Peyer's patch (tissue), 4 donors: ENCODE measurements around the gene MMEL1.

Experiments
- POLR2A ChIP-seq, 2 donors: fragments of 450-650 bp; IDR thresholded peaks; one replicate each; pipeline ENCODE4 v1.5.1; 2017; ENCODE audit warnings: antibody characterized with exemption in 2 of 2, mild to moderate bottlenecking in 2 of 2, moderate library complexity in 2 of 2
- TF ChIP-seq, protein P1 (sequence below), 6 experiments: fragments of 450-650 bp in 4 of 6; fragments of 200-600 bp in 2 of 6; sonication (generic) in 1 of 6; IDR thresholded peaks; one replicate each; pipeline ENCODE4 v1.5.1; 2017 to 2019; ENCODE audit warnings: antibody characterized with exemption in 6 of 6, mild to moderate bottlenecking in 3 of 6, moderate library complexity in 1 of 6

DNA sequence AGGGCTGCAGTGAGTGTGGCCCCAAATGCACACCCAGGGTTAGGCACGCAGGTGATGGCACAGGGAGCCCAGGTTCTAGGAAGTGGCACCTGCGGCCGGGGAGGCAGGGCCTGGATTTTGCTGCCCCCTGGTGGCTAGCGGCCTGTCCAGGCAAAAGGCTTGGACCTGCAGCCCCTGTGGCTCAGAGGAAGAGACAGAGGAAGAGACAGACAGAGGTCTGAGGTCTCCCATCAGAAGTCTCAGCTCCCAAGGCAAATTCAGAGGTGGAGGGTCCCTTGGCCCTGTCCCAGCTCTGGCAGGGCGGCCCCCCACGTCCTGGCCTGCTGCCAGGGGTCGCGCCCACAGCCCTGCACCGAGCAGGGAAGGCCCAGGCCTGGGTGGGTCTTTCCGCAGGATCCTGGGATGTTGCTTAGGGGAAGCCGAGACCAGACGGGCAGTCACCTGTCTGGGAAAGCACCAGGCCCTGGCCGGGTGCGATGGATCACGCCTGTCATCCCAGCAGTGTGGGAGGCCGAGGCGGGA lies 84.7 kb downstream of the MMEL1 start:
- TF ChIP-seq, protein P1, sequence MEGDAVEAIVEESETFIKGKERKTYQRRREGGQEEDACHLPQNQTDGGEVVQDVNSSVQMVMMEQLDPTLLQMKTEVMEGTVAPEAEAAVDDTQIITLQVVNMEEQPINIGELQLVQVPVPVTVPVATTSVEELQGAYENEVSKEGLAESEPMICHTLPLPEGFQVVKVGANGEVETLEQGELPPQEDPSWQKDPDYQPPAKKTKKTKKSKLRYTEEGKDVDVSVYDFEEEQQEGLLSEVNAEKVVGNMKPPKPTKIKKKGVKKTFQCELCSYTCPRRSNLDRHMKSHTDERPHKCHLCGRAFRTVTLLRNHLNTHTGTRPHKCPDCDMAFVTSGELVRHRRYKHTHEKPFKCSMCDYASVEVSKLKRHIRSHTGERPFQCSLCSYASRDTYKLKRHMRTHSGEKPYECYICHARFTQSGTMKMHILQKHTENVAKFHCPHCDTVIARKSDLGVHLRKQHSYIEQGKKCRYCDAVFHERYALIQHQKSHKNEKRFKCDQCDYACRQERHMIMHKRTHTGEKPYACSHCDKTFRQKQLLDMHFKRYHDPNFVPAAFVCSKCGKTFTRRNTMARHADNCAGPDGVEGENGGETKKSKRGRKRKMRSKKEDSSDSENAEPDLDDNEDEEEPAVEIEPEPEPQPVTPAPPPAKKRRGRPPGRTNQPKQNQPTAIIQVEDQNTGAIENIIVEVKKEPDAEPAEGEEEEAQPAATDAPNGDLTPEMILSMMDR (IDR thresholded peaks at IDR 0.05): peak; percentile 94 to 98 (median 96)
- peak in 1 of 2 donors; percentile 48 for TF ChIP-seq POLR2A (IDR thresholded peaks at IDR 0.05)
